NCI-H146 treated with DMSO at 0.1 percent for 48 hours (cell line): Measurements from ENCODE around the gene RAPGEF1.

Source experiments
- DNase-seq: peaks from one replicate; lab custom pipeline; 2025; ENCODE audit not compliant: unreplicated experiment; lab: John Stamatoyannopoulos, UW

RAPGEF1 gene

DNA sequence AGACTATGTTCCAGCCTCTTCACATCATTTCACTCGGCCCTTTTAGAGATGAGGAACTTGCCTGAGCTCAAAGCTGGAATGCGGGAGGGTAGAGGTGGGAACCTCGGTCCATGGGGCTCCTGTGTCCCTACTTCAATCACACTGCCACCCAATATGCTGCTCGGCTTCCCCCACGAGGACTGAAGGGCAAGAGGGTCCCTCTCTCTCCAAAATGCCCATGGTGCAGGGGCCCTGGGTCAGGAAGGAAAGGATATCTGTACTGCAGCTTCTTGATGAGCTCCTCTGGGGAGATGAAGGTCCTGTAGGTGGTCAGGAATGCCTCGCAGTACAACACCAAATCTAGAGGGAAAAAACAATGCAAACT lies 148.0 kb downstream of the RAPGEF1 start:
- DNase-seq, result no peak

DNA sequence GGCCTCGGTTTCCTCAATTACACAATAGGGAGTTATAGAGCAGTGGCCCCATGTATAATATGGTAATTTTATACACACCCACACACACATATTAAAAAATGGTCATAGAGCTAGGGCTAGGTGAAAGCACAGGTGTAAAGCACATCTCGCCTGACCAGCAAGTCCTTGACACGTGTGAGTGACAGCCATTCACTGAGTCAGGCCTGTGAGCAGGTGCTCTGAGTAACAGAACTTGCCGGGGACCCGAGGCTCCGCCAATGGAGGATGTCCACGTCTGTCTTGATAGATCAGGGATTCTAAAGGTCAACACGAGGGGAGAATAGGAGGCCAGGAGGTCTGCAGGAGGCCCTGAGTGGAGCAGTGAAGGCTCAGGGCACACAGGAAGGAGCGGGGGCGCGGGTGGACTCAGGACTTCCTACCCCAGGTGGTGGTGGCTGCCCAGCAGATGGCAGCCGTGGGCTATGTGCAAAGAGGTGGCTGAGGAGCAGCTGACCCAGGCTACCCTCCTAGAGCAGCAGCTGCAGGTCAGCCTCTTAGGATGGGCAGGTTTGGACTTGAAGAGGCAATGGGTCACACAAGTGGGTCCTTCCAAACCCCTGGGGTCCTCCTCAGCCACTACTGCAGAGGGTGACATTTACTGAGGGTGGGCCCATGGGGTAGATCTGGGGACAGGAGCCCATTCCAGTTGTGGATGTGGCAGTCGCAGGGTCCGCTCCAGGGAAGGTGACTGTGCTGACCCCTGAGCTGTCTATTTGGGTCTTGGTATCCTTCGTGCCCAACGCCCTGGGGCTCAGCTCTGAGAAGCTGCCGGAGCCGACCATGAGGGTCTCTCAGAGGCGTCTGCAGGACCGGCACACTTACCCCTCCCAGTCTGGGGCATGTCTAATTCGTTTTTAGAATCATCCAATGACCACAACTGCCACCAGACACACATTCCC lies 148.7 kb downstream of the RAPGEF1 start:
- peak; percentile 23 for DNase-seq

DNA sequence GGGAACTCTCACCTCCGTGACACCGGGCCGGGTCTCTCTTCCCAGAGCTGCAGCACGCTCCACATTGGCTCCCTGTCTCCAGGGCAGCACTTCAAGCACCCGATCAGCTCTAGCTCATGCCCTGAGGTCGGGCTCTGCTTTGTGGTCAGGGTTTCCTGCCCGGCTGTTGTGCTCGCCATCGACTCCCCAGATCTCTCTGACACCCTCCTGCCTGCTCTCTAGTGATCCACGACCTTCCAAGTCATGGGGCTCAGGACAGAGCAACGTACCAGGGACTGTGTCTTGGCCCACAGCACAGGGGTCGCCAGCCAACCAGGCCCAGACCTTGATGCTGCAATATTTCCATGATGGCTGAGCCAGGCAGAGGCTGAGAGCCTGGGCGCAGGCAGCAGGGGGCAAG lies 149.4 kb downstream of the RAPGEF1 start:
- DNase-seq, result no peak

DNA sequence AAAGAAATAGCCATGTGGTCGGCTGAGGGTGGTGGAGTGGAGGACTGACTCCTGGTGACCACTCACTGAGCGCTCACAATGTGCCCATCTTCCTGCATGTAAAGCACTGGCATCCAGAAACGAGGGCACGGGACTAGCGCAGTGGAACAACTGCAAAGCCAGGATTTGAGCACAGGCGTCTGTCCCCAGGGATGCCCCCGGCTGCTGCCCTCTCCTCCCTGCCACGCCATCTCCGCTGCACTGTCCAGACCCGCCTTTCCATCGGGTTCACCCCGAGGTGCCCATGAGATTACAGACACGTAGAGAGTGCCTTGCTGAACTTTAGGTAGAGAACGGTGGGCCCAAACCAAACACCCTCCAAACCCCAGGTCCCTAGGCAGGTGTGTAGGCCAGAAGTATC lies 149.9 kb downstream of the RAPGEF1 start:
- DNase-seq, result no peak

DNA sequence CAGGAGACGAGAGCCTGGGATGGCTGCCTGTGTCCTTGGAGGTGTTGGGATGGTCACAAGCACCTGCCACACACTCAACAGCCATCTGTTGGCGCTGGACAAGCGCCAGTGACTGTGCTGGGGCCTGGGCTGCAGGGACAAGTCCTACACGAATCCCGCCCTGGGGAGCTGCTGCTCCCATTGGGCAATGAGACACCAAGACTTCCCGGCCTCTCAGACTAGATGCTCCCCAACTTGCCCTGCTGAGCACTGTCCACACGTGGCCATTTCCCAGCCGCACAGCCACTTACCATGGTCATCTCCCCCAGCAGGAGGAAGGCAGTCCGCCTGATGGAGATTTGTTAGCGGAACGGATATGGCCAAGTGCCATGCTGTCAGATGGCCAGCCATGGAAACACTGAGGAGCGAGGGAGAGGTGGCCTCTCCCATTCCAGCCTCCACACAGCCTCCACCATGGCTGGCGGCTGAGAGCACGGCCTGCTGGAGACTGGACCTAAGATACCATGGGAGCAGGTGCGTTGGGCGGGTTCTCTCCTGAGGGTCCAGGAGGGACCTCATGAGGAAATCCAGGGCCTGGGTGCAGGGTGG lies 150.7 kb downstream of the RAPGEF1 start:
- DNase-seq, result no peak

DNA sequence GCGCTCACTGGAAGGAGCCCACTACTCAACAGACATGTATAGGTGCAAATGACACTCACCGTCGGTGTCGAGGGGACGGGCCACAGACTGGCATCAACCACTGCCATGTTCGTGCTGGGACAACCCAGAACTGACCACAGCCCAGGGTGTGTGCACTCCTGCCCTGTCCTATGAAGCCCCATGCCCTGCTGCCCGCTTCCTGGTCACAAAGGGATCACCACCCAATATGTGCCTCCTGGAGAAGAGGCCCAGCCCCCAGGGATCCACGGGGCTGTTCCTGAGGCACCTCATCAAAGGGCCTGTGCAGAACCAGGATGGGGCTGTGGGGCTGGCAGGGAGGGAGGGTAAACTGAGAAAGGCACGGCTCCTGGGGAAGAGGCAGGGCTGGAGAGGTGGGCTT lies 151.5 kb downstream of the RAPGEF1 start:
- no peak for DNase-seq

DNA sequence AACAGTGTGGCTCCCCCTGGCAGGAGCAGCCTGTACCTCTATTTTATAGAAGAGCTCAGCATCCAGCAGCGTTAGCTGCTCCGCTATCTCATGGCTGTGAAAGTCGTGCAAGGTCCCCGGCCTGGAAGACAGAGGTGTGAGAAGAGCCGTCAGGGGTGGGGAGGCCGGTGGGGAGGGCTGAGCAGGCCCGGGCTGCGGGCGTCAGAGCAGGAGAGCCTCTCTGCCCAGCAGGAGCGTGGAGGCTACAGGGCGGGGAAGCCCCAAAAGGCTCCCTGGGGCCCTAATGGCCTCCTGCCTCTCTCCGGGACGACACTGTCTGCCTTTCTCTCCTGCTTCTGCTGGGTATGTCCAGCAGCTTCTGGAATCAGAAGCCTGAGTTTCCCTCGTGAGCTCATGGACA lies 152.0 kb downstream of the RAPGEF1 start:
- no peak for DNase-seq

DNA sequence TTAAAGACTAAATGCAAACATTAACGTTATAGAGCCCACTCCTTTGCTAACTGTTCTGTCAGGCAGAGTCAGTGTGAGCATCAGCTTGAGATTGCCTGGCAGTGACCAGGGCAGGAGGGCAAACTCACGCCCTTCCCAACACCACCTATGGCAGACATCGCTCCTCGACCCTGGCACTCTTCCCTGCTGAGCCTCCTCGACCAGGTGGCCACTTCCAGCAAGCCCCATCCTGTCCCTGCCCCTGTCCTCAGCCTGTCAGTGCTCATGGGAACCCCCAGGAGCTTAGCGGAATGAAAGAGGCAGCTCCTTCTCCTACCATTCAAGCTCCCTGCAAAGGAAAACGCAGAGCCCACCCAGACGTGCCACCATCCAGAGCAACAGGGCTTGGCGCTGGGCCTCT lies 152.5 kb downstream of the RAPGEF1 start:
- DNase-seq, result no peak

DNA sequence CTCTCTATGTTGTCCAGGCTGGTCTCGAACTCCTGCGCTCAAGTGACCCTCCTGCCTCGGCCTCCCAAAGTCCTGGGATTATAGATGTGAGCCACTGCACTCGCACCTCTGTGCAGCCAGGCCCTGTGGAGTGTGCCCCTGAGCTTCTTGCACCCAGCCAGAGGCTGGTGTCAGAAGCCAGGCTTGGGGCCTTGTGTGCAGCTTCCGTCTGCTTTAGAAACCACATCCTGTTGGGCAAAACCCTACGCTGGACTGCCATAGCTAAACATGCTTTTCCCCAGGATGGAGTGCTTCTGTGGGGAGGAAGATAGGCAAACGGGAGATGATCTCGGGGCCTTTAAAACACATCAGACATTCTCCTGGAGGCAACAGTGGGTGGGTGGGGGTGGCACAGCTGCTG lies 154.5 kb downstream of the RAPGEF1 start:
- no peak for DNase-seq

DNA sequence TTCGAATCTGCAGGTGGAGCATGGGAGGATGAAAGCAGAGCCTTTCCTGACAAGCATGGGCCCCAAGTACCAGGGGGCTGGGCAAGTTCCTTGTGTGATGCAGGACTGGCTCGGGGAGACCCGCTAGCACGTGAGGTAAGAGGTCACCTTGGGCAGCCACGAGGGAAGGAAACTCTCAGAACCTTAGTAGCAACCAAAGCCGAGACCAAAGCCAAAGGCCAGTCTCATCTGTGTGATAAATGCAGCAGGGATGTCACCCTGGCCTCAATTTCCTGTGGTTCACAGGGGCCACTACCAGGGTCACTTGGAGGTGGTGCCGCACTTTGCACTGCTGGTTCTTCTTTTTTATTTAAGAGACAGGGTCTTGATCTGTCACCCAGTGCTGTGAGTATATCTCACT lies 155.0 kb downstream of the RAPGEF1 start:
- no peak for DNase-seq

DNA sequence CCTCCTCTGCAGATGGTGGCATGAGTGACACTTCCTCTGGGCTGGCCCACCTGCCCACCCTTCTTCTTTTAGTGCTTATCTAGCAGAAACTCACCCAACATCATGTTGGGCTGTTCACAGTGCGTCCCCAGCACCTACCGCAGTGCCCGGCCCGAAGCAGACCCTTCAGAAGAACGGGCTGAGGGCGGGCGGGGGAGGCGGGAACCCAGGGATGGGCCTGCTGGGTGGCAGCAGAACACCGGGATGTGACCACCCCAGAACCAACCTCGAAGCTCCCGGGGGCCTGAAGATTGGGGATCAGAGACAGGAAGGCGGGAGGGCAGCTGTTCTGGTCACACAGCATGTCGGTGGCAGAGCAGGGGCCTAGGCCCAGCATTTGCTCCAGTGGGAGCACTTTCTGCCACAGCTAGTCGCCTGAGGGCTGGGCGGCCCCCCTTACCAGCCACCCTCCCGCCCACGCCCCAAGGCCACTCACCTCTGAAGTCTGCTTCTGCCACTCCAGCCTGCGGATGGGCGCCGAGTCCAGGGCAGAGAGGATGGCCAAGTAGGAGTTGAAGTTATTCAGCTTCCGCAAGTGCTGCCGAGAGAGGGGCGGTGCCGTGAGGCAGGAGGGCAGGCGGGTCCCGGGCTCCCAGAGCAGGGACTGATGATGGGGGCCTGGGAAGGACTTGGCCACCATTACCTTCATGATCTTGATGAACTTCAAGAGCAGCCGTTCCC lies 155.9 kb downstream of the RAPGEF1 start:
- no peak for DNase-seq

DNA sequence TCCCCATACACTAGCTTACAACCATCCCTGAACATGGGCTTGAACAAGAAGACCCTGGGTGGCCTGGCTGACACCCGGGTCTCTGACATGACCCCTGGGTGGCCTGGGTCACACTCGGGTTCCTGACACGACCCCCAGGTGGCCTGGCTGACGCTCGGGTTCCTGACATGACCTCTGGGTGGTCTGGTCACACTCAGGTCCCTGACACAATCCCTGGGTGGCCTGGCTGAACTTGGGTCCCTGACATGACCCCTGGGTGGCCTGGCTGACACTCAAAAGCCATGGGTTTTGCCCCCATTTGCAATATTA lies 156.6 kb downstream of the RAPGEF1 start:
- DNase-seq, result no peak

DNA sequence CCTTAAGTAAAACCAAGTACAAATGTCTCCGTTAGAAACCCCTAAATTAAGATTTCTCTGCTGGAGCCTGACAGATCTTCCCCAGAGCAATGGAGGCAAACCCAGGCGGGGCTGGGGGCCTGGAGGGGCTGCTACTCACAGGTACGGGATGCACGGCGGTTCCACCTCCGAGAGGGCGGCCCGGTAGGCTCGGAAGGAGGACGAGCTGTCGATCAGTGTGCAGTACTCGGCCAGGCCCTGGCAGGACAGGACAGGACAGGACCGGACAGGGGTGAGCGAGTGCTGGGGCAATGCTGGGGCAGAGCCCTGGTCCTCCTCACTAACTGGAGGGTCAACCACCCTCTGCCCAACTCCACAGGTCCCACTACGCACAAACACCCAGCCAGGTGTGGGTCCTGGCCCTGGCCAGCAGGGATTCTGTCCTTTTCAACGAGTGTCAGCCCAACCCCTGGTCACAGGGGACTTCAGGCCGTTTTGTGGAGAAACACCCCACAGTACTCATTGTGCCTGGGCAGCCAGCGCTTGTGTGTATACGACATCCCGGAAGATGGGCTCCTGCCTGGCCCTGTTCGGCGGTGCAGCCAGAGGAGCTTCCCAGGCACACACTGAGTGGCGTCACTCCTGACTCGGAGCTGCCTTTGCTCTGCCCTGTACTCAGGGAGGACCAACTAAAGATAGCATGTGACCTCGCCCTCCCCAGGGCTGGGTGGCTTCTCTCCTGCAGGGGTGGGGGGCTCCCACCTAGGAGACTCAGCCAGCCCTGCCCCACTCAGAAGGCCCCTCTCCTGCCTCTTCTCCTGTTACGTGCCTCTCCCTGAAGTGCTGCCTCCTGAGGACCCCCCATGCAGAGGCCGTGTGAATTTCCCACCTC lies 157.2 kb downstream of the RAPGEF1 start:
- no peak for DNase-seq

DNA sequence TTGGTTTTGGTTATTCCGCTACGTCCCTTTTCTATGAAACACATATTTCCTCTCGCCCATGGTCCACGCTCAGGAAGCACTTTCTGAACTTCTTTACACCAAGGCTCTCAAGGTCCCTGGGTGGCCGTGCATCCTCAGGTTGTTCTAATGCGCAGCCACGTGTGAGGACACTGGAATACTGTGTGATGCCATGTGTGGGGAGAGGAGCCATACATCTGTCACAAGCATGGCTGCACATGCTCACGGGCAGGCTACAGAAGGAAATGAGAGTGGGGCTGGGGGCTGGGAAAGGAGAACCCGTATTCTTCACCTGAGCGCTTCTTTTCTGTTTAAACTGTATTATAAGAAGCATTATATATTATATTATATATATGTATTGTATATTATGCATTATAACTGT lies 157.8 kb downstream of the RAPGEF1 start:
- DNase-seq, result no peak

DNA sequence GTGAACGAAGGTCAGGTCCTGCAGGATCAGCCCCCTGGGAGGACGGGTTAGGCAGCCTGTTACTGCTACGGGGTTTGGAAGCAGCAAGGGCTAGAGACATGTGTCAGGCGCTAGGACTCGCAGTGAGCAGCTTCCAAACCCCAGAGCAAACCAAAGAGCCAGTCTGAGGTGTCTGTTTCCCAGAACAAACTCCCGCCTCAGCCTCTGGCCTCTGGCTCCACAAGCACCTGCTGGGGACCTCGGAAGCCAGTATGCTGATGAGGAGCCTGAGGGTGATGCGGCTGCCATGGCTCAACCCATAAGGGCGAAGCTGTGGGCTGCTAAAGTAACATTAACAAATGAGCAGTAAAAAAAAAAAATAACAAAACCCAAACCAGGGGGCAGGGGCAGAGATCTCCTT lies 159.5 kb downstream of the RAPGEF1 start:
- DNase-seq, result no peak

DNA sequence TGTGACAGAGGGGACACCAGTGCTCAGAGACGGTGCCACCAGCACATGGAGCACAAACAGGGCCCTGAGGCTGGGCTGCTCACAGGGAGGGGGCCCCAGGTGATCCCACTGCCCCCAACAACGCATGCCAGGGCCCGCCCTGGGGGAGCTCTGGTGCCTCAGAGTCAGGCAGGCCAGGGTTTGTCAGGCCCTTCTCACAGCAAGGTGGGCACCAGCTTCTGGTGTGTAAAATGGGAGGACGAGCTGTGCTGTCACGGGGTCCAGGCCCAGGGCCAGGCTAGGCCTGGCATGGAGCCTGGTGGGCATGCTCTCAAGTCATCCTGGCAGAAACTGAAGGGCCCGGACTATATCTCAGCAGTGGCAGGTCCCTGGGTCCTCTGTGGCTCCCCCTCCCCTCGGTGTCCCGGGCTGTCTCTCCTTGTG lies 160.1 kb downstream of the RAPGEF1 start:
- no peak for DNase-seq

DNA sequence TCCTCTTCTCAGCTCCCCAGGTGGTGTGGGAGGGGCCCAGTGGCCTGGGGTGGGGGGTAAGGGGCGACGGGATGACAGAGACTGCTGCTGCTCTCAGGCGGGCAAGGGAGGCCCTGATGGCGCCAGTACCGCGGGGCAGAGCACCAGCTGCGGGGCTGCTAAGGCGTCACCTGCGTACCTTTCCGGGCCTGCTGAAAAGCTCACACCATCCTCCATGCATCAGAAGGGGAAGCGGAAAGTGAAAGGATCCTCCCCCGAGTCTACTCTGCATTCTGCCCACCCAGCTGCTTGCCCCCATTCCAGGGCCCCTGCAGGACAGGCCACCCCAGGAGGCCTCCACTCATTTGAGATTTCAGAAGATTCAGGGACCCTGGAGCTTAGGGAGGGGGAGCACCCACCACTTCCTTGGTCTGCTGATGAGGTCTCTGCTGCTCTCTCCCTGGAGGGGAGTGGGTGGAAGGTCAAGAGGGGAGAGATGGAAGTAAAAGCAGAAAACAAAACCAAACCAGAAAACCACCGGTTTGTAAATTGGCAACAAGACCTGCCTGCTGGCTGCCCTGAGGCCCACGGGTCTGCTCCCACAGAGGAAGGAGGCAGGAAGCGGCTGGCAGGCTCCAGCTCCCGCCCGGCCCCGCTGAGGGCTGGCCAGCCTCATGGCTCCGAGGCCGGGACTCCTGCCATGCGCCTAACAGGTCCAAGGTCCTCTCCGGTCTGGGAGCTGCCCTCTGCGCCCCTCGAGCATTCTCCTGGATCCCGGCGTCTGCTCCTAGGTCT lies 161.0 kb downstream of the RAPGEF1 start:
- no peak for DNase-seq

DNA sequence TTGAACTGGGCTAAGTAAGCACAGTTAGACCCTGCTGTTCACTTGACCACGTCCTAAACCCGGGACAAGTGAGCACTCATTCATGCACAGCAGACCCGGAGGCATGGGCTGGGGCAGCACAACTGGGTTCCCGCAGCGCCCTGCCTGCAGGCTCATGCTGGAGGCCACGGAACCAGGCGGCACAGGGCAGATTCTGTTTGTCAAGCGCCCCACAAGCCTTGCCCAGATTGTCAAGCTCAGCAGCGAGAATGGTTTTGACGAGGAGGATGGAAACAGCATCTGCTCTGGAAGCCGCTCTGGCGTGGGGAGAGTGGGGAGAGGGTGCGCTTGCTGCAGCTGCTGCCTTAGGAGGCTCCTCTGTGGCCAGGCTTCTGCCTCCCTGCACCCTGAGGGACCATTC lies 161.9 kb downstream of the RAPGEF1 start:
- DNase-seq, result no peak

DNA sequence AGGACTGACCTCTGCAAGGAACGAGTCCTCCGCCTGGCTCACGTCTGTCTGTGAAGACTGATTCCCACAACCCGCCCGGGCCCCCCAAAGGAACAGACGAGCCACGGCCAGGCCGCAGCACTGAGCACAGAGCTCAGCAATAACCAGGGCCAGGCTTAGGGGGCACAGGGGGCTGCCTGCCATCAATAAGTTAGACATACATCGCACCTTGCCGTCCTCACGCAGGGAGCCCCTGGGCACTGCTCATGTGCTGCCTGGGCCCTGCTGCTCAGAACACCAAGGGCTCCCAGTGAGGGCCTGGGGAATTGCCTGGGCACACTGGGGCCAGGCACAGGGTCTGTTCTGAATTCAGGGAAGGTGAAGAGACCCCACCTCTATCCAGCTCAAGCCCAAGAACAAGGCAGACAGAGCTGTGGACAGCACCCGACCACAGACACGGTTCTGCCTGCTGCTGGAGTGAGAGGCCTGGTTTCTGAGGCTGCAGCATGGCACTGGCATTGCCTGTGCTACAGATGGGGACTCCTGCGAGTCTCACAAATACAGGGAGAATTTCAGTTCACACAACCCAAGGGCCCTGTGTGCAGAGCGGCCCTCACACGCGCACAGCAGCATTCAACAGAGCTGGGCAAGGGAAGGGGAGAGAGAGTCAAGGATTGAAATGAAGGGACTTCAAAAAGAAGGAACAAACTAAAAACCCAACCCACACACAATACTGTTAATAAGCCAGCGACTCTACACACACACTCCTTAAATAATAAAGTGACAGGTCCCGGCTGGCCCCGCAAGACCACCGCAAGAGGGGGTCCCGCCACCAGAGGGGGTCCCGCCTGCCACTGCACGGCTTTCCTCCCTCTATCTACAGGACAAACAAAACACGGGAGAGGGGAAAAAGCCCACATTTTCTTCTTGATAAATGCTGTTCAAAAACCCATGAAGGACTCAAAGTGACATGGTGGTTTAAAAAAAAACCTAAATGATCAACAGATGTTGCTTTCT lies 162.6 kb downstream of the RAPGEF1 start:
- DNase-seq, result no peak
